GM21423 (cell line): ENCODE data around the gene RPA3.

Source experiments
- ATAC-seq: cut with Tn5 transposase; IDR thresholded peaks from one replicate; pipeline ENCODE4 v1.9.1; 2021; ENCODE audit warnings: mild to moderate bottlenecking, moderate library complexity; ENCODE audit not compliant: unreplicated experiment

The RPA3 gene

GRCh38 chr7:7614018-7614741, 104.2 kb downstream of the RPA3 start:
- ATAC-seq, result no peak

GRCh38 chr7:7613210-7613609, 105.2 kb downstream of the RPA3 start:
- ATAC-seq, result no peak

DNA sequence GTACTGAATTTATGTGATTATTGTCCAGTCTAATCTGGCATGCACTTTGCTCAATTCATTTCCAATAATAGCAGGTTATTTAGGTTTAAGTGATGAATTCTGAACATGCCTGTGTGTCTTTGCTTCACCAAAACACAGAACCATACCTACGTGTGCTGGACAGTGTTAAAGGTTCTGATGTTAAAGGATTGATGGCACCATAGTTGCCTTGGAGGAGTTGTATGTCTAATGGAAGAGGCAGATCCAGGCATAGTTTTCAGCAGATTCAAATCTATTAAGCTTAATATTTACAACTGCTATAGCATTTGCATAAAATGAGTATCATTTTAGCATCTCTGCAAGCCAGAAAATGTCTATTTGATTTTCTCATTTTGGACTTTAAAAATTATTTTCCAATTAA, 105.9 kb downstream of the RPA3 start:
- no peak for ATAC-seq

GRCh38 chr7:7609330-7609729, 109.1 kb downstream of the RPA3 start:
- no peak for ATAC-seq

DNA sequence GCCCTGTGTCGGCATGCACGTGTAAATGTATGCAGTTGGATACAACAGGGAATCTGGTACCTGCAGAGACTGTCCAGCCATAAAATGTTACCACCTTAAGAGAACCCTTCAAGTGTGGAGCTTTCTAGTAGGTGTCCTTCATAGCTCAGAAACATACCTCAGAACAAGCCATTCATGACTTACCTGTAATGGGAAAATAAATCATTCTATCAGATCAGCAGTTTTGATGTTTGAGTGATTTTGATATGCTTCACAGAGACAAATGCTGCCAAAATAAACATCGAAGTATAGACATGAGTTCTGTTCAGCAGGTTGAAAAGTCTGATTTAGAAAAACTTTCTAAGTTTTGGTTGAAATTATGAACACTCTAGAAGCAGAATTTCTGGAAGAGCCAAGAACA, 111.4 kb downstream of the RPA3 start:
- no peak for ATAC-seq

DNA sequence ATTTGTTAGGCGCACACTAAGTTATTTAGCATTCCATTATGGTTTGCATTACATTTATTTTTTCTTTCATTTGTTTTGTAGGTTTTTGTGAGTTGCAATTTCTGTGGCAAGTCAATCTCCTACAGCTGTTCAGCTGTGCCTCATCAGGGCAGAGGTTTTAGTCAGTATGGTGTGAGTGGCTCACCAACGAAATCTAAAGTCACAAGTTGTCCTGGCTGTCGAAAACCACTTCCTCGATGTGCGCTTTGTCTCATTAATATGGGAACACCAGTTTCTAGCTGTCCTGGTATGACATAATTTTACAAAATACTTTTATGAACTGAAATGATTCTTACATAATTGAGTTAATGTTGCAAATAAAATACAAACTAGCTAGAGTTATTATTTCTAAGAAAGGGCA, 122.2 kb downstream of the RPA3 start:
- no peak for ATAC-seq

DNA sequence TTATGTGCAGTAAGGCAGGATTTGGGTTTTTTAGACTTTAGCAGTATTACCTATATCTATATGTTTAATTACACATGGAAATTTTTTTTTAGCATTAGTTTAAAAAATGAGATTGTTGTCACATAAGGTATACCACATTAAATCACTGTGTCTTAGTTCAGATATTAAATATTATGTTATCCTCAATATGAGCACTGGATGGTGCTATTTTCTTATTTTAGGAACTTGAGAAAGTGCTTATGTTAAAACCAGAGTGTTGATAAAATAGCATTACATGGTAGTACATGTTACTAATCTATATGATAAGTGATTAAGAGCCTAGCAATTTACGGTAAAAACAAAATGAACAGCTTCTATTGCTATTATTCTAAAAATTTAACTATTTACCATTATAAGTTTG, 123.0 kb downstream of the RPA3 start:
- no peak for ATAC-seq
